GM19324 (cell line): Measurements from ENCODE around the gene STK4.
A peak's percentile ranks its signal among the peaks of the same experiment; 100 is the strongest.
"Not testable (repeated sequence)": the region's sequence is repeated elsewhere in the genome, so short reads cannot be mapped to it uniquely, and the experiment has no call there.

ENCODE experiments used
- ATAC-seq: cut with Tn5 transposase; IDR thresholded peaks from one replicate; pipeline ENCODE4 v1.9.1; 2021; ENCODE audit warnings: mild to moderate bottlenecking, moderate library complexity; ENCODE audit not compliant: unreplicated experiment, low FRiP score

STK4 gene

DNA sequence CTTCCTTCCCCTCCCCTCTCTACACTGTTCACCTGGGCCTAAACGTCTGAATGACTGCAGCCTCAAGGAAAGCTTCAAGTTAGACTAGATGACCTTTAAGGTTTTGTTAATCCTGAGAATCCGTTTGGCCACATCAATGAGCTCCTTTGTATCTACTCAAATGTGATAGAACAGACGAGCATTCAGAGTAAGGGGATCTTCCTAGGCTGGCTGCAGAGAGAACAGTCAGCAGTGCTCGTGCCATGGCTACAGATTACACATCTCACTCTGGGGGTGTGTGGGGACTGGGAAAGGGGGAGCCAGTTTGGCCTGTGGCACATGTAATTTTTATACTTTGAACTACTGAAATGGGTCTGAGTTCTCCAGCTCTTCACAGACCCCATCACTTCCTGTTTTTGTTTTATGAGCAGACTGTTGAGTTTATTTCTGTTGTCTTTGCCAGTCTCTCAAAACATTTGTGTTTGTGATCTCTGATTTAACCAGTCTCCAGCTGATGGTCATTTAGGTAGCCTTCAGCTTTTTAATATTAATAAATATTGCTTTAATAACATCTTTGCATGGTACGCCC is 83.7 kb downstream of the STK4 start:
- ATAC-seq, result no peak

- no peak for ATAC-seq
Measured at GRCh38 chr20:45051204-45052060, 85.1 kb downstream of the STK4 start.

- peak; percentile 58 for ATAC-seq
Measured at GRCh38 chr20:45052698-45053429, 86.6 kb downstream of the STK4 start.

GRCh38 chr20:45053430-45054351 is 87.4 kb downstream of the STK4 start:
- peak; percentile 1 for ATAC-seq

- no peak for ATAC-seq
Measured at GRCh38 chr20:45055056-45055455, 88.7 kb downstream of the STK4 start.

DNA sequence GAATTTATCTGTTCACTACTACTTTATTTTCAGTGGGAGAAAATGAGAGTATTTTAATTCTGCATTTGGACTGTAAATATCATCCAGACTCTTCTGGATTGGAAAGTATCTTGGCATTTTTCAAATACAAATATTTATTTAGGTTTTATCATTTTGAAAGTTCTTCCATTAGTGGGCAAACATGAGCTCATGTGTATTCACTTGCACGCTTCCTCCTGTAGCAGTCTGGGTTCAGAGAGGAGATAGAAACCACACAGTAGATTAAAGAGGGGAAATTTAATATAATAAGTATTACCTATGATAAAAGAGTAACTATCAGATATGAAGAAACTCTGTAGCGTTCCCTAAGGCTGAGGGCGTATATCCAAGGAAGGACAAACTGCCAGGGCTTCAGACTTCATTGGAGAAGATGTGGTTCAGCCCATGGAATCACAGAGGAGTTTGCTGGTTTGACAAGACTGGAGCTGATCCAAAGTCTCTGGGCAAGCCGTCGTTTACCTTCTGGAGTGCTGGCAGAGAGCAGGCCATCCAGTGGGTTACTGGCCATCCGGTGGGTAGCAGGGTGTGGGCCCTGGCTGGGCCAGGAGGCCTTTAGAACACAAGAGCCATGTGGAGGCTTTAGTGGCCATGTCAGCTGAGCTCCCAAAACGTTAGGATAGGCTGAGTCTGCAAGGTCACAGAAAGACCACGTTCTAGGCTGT is 90.3 kb downstream of the STK4 start:
- ATAC-seq, result no peak

DNA sequence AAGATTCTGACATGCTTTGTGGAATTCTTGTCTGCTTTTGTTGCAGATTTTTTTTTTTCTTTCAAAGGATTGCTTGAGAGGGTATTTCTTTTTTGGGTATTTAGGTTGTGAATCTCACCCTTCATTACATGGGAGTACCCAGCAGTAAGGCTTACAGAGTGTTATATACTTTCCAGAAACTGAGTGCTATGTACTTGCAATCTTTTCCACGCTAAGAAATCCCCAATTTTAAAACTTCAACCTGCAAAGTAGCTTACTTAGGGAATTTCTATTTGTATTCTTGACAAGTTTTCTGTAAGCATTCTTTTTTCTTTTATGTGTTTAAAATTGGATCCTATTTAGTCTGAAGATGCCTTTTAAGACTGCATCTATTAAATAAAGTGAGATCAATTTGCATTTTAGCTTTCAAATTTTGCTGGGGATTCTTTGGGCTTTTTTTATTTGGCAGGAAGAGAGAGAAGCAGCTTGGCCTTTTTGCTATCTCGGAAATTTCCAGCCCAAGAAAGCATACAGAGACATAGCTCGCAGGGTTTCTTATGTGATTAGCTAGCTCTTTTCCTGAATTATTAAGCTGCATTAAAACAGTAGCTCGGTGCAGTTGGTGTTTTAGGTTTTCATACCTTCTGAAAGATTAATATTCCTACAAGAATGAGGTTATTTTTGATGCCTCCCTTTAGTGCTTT is 92.0 kb downstream of the STK4 start:
- no peak for ATAC-seq

DNA sequence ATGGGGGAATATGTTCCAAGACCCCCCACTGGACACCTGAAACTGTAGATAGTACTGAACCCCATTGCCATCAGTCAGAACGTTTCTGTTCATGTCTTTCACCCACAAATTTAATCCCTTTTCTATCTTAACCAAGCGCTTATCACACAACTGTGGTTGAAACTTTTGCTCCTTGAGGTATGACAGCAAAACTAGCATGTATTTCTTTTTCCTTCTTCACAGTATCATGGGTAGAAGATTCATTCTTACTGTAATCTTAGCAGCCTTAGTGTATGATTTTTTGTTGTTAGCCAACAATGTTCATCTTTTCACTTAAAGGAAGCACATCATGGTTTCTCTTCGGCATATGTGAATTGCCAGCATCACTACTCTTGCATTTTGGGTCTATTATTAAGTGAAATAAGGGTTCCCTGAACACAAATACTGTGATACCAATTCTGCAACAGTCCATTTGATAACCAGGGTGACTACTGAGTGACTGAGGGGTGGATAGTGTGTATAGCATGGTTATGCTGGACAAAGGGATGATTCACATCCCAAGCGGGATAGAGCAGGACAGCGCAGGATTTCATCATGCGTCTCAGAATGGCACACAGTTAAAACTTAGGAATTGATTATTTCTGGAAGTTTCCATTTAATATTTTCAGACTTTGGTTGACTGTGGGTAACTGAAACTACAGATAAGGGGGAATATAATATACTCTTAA is 92.9 kb downstream of the STK4 start:
- ATAC-seq, result no peak

- no peak for ATAC-seq
Measured at GRCh38 chr20:45060294-45060693, 94.0 kb downstream of the STK4 start.

DNA sequence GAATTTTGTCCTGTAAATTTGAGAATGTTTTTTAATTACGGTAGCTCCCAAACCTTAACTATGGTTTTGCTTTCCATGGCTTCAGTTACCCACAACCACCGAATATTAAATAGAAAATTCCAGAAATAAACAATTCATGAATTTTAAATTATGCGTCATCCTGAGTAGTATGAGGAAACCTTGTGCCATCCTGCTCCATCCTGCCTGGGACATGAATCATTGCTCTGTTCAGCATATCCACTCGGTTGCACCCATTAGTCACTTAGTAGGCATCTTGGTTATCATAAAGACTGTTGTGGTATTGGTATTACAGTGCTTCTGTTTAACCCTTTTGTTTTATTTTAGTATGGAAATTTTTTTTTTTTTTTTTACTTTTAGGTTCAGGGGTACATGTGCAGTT is 94.9 kb downstream of the STK4 start:
- ATAC-seq, result no peak

DNA sequence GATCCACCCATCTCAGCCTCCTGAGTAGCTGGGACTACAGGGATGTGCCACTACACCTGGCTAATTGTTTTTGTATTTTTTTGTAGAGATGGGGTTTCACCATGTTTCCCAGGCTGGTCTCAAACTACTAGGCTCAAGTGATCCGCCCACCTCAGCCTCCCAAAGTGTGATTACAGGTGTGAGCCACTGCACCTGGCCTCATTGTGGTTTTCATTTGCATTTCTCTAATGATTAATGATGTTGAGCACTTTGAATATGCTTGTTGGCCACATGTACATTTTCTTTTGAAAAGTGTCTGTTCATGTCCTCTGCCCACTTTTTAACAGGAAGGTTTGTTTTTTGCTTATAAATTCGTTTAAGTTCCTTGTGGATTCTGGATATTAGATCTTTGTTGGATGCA is 96.8 kb downstream of the STK4 start:
- ATAC-seq, result not testable (repeated sequence)

DNA sequence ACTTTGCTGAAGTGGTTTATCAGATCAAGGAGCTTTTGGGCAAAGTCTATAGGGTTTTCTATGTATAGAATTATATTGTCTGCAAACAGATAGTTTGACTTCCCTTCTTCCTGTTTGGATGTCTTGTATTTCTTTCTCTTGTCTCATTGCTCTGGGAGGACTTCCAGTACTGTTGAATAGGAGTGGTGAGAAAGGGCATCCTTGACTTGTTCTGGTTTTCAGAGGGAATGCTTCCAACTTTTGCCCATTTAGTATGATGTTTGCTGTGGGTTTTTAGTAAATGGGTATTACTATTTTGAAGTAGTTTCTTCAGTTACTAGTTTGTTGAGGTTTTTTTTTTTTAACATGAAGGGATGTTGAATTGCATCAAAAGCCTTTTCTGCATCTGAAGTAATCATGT is 98.5 kb downstream of the STK4 start:
- ATAC-seq, result no peak

GRCh38 chr20:45066372-45066771 is 100.1 kb downstream of the STK4 start:
- no peak for ATAC-seq

DNA sequence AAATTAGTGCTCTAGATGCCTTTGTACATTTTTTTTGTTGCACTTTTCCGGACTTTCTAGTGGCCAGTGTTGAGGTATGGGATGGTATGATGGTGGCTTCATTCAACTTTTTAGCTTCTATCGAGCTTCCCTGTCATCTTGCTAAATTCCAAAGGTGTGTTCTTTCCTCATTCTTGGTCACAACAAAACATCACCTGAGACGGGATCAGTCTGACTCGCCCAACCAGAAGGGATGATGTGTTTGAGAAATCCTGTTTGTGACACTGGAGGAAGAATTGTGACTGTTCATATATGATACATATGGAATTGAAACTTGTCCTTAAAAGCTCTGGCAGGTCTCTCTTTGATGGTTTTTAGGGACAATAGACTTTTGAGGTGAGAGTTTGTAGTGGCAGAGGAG is 100.8 kb downstream of the STK4 start:
- no peak for ATAC-seq

- ATAC-seq, result no peak
Measured at GRCh38 chr20:45067558-45067957, 101.2 kb downstream of the STK4 start.

- no peak for ATAC-seq
Measured at GRCh38 chr20:45069261-45069660, 102.9 kb downstream of the STK4 start.

- no peak for ATAC-seq
Measured at GRCh38 chr20:45070932-45071632, 104.8 kb downstream of the STK4 start.

- ATAC-seq, result no peak
Measured at GRCh38 chr20:45072066-45072465, 105.8 kb downstream of the STK4 start.
